Adrenal gland (tissue), 12 donors: ENCODE data around the gene ESR2. TPM values are rescaled to one million over a fixed set of nuclear protein-coding genes. Genes with fewer than 3 reads are reported as not detected.

Experiments used
- DNase-seq, 7 donors: peaks; one replicate each; pipeline ENCODE4 v3.0.0-alpha.2; 2019 to 2020
- H3K27ac ChIP-seq, 5 donors: fragments of 200-600 bp; sonication (generic) in 4 of 5; 1 replicate in 3 of 5; 2 replicates in 2 of 5; pipeline versions ENCODE4 v1.5.1 to v1.8.0; 2016 to 2020; ENCODE audit warnings: mild to moderate bottlenecking in 1 of 5
- H3K27me3 ChIP-seq: fragments of 200-600 bp; 2 replicates; pipeline ENCODE4 v1.8.0; 2021
- H3K36me3 ChIP-seq, 2 donors: fragments of 200-600 bp; replicated peaks in 1 of 2; 1 replicate in 1 of 2; 2 replicates in 1 of 2; pipeline versions ENCODE4 v1.5.1 to v1.8.0; 2018 to 2022
- H3K4me1 ChIP-seq, 2 donors: fragments of 200-600 bp; replicated peaks in 1 of 2; 1 replicate in 1 of 2; 2 replicates in 1 of 2; pipeline versions ENCODE4 v1.5.1 to v1.8.0; 2018 to 2021
- H3K4me3 ChIP-seq, 4 donors: fragments of 200-600 bp; sonication (generic) in 3 of 4; one replicate each; pipeline ENCODE4 v1.5.1; 2016 to 2018
- H3K9me3 ChIP-seq, 3 donors: fragments of 200-600 bp; sonication (generic) in 1 of 3; replicated peaks in 1 of 3; 1 replicate in 2 of 3; 2 replicates in 1 of 3; pipeline versions ENCODE4 v1.5.1 to v1.8.0; 2016 to 2021
- POLR2A ChIP-seq, 2 donors: fragments of 450-650 bp; IDR thresholded peaks; one replicate each; pipeline ENCODE4 v1.6.1; 2017; ENCODE audit warnings: antibody characterized with exemption in 2 of 2, mild to moderate bottlenecking in 2 of 2, moderate library complexity in 1 of 2
- WGBS, 4 donors: extraction: QIAGEN DNeasy Blood & Tissue Kit in 2 of 4; methylation state at CpG; one replicate each; pipeline versions ENCODE4 v1.1.5 to v1.1.7; 2013 to 2017; 5-methylcytosine and 5-hydroxymethylcytosine counted together
- intact Hi-C, 2 donors: fragments of 100-400 bp; cut with DNase I; formaldehyde crosslinking; loops; one replicate each; pipeline versions ENCODE4 v1.14.1 to v1.15.0; 2022 to 2023
- polyA plus RNA-seq, 3 donors: library from polyadenylated mRNA; stranded (reverse); fragments of 200-250 nt in 2 of 3; fragments of 350-450 nt in 1 of 3; fragmentation: Illumina TruSeq in 1 of 3; extraction: RNeasy Lipid Tissue Mini Kit (QIAGEN cat#74804) in 1 of 3; gene quantifications; one replicate each; pipeline ENCODE4 v1.2.3, GENCODE V29; 2013 to 2014
- total RNA-seq, 9 donors: library from RNA; depleted of rRNA in 4 of 9; stranded (reverse); fragments of >200 nt in 4 of 9; fragments of 120-200 nt in 1 of 9; fragmentation: NEBNext Ultra II Directional in 1 of 9; extraction: Animal tissue kit (Norgen Biotek cat#: 25700) in 1 of 9; gene quantifications; one replicate each; pipeline versions ENCODE4 v1.1.0 to v1.2.4, GENCODE V29; 2013 to 2023
- TF ChIP-seq, protein P1 (sequence below), 6 experiments: fragments of 450-650 bp in 4 of 6; fragments of 200-600 bp in 2 of 6; sonication (generic) in 1 of 6; IDR thresholded peaks; 1 replicate in 5 of 6; 2 replicates in 1 of 6; pipeline versions ENCODE4 v1.5.1 to v1.8.0; 2016 to 2021; ENCODE audit warnings: antibody characterized with exemption in 6 of 6, mild to moderate bottlenecking in 2 of 6, moderate library complexity in 1 of 6
- donor health status: healthy with polysubstance abuse.
- donor health status: Bipolar disorder and iron deficiency.
- donor health status: DM: yes; HTN: yes; CAD: no.
- donor health status: DM: no; HTN: no; CAD: no.
- donor health status: DM: no; HTN: no; CAD: no.
- donor health status: DM: yes; HTN: yes; CAD: no.

Gene ESR2
- total and polyA plus RNA-seq, 12 donors = 3.0 to 36.0 (median 18.8) TPM

DNA sequence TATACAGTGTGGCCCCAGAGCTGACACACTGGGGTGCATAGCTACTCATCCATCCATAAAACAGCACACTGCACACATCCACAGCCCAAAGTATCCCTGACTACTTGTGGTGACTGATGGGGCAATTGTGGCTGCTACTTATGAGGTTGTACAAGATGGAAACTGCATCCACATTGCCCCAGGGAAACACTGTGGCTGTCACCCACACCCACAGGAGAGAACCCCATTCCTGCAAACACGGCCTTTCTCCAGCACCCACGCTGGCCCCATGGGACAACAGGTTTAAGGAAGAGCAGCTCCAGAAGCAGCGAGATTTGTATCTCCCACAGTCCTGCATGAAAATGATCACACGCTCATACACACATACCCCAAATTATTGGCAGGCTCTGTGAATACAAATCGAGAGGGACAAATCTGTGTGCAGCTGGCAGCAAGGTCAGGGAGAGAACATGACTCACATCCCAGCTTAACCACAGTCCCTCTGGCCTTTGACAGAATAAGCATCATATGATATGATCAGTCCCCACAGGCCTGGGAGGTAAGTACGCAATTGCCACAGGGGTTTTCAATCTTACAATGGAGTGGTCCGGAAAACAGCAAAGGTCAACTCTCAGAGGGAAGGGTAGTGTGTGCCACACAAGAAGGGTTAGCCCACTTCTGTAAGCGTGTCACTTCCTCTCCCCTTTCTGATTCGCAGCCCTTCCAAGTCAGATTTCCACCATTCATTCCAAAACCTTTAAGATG lies 61.9 kb downstream of the ESR2 start:
- H3K9me3 ChIP-seq = no peaks in the 10 kb centered on the region
- no peak overlapping the region for H3K4me3 ChIP-seq
- peak in 1 of 2 donors; percentile 62 for TF ChIP-seq POLR2A (IDR thresholded peaks at IDR 0.05)
- TF ChIP-seq, protein P1, sequence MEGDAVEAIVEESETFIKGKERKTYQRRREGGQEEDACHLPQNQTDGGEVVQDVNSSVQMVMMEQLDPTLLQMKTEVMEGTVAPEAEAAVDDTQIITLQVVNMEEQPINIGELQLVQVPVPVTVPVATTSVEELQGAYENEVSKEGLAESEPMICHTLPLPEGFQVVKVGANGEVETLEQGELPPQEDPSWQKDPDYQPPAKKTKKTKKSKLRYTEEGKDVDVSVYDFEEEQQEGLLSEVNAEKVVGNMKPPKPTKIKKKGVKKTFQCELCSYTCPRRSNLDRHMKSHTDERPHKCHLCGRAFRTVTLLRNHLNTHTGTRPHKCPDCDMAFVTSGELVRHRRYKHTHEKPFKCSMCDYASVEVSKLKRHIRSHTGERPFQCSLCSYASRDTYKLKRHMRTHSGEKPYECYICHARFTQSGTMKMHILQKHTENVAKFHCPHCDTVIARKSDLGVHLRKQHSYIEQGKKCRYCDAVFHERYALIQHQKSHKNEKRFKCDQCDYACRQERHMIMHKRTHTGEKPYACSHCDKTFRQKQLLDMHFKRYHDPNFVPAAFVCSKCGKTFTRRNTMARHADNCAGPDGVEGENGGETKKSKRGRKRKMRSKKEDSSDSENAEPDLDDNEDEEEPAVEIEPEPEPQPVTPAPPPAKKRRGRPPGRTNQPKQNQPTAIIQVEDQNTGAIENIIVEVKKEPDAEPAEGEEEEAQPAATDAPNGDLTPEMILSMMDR (IDR thresholded peaks at IDR 0.05) = peak in 1 of 6 experiments; percentile 5
- intact Hi-C loops = loop anchor here in 1 of 2 donors (10.0 kb wide), 1 partner anchor 53 kb away; no protein-coding TSS in a partner anchor
- H3K36me3 ChIP-seq = peaks cover 0 to 14% of the 10 kb centered on the region in 2 donors
- peak; percentile 73 to 92 (median 87) for DNase-seq
- peaks cover 10 to 26% of the 10 kb centered on the region in 2 donors for H3K4me1 ChIP-seq
- no peaks in the 10 kb centered on the region for H3K27me3 ChIP-seq
- H3K27ac ChIP-seq = peak overlapping the region; percentile 71 to 96 (median 91)
- WGBS, 4 donors = 35 to 45% (median 41%) methylated on average over 4 to 9 of the region's 9 CpGs

DNA sequence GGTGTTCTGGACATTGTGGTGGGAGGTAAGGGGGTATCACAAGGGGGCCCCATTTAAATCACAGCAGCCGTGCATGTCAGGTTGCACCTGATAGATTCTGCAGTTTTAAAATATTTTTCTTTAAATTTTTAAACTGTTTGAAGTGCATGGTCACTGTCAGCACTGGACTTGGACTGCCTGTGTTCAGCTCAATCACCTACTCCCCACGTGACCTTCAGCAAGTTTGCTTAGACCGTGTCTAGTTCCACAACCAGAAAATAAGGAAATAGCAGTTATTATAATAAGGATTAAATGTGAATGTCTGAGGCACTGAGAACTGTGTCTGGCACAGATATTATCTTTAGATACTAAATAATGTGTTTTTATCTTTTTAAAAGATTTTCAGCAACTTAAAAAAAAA lies 64.7 kb downstream of the ESR2 start:
- peak in 1 of 7 donors; percentile 20 for DNase-seq
- Histone ChIP-seq H3K27me3 (no peaks in the 10 kb centered on the region), H3K27ac (peak overlapping the region in 4 of 5 donors; percentile 15 to 51 (median 38)), H3K9me3 (no peaks in the 10 kb centered on the region), H3K4me3 (no peak overlapping the region), H3K4me1 (peaks cover 14 to 35% of the 10 kb centered on the region in 2 donors), H3K36me3 (peaks cover 0 to 25% of the 10 kb centered on the region in 2 donors)
- 54 to 67% (median 60%) methylated on average over 3 of the region's 3 CpGs for WGBS, 4 donors
- intact Hi-C loops = no loop called here
- TF ChIP-seq POLR2A (IDR thresholded peaks at IDR 0.05) = no peak
- TF ChIP-seq, protein P1 (IDR thresholded peaks at IDR 0.05) = no peak

DNA sequence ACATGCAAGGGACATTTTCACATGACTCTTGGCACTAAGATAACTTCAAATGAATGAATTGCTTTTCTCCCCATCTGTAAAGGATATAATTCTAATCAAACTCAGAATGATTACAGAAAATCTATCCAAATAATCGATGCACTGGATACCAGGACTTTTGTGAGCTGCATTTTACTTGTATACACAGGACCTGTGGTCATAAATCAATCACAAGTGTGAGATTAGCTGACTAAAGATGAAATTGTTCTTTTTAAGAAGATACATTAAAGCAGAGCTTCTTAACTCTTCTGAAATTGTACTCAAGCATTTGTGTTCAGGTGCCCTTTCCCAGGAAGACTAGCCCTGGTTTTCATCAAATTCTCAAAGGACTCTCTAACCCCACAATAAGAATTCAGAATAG lies 66.3 kb downstream of the ESR2 start:
- H3K9me3 ChIP-seq = no peaks in the 10 kb centered on the region
- no peak for DNase-seq
- WGBS, 4 donors = 76 to 83% (median 78%) methylated on average over 1 of the region's 1 CpG
- intact Hi-C loops = no loop called here
- peaks cover 0 to 39% of the 10 kb centered on the region in 2 donors for H3K36me3 ChIP-seq
- H3K4me1 ChIP-seq = peaks cover 14 to 33% of the 10 kb centered on the region in 2 donors
- no peak overlapping the region for H3K4me3 ChIP-seq
- no peak for TF ChIP-seq POLR2A (IDR thresholded peaks at IDR 0.05)
- TF ChIP-seq, protein P1 (IDR thresholded peaks at IDR 0.05) = no peak
- no peak overlapping the region for H3K27ac ChIP-seq
- H3K27me3 ChIP-seq = no peaks in the 10 kb centered on the region

DNA sequence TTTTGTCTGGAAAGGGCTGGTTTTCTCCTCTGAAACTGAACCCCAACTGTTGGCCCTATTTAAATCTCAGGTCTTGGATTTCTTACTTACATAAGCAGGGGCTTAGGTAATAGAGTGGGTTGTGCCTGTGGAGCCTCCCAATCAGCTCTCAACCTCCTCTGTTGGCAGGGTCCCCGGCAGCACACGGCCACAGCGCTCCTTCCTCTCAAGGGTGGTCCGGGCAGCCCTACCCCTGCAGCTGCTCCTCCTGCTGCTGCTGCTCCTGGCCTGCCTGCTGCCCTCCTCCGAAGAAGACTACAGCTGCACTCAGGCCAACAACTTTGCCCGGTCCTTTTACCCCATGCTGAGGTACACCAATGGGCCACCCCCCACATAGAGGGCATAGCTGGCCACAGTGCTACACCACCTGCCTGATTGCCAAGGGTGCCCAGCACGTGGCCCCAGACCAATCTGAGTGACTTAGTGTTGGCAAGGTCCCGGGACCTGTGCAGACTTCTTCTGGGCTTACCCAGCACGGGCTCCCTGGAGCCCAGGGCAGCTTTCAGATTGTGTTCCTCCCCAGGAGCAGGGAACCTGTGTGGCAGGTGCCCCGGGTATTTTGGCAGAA lies 68.9 kb downstream of the ESR2 start:
- DNase-seq = peak in 5 of 7 donors; percentile 27 to 56 (median 42)
- no peaks in the 10 kb centered on the region for H3K9me3 ChIP-seq
- H3K27me3 ChIP-seq = no peaks in the 10 kb centered on the region
- peaks cover 21 to 32% of the 10 kb centered on the region in 2 donors for H3K4me1 ChIP-seq
- 55 to 66% (median 58%) methylated on average over 6 to 10 of the region's 10 CpGs for WGBS, 4 donors
- TF ChIP-seq POLR2A (IDR thresholded peaks at IDR 0.05) = no peak
- TF ChIP-seq, protein P1 (IDR thresholded peaks at IDR 0.05) = no peak
- intact Hi-C loops = no loop called here
- H3K27ac ChIP-seq = peak overlapping the region in 4 of 5 donors; percentile 31 to 89 (median 68)
- H3K4me3 ChIP-seq = no peak overlapping the region
- H3K36me3 ChIP-seq = peaks cover 0 to 60% of the 10 kb centered on the region in 2 donors
